GM19043 (cell line): ENCODE data around the gene NEUROD1.

Source experiments
- ATAC-seq: cut with Tn5 transposase; IDR thresholded peaks from one replicate; pipeline ENCODE4 v1.9.1; 2021; ENCODE audit warnings: low read depth; ENCODE audit not compliant: unreplicated experiment

Gene NEUROD1

GRCh38 chr2:181646415-181646987 is 33.8 kb downstream of the NEUROD1 start:
- no peak for ATAC-seq

GRCh38 chr2:181643151-181643550 is 37.2 kb downstream of the NEUROD1 start:
- ATAC-seq: no peak

DNA sequence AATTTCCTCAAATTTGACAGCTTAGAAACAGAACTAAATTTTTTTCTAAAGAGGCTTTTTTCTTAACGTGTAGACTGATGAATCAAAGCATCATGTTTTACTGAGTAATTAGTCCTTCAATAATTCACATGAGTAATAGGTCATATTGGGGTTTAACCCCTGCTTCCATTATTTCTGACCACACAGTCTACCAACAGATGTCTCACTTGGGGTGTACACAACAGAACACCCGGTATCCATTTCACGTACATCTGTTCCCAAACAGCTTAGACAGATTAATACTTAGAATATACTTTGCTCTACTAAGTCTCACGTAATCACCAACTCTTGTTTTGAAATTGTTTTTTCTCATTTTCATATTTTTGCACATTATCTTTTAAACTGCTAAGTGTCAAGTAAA is 38.2 kb downstream of the NEUROD1 start:
- no peak for ATAC-seq

GRCh38 chr2:181639686-181640085 is 40.6 kb downstream of the NEUROD1 start:
- no peak for ATAC-seq

- peak; percentile 50 for ATAC-seq
Observed at GRCh38 chr2:181632733-181633401, 47.5 kb downstream of the NEUROD1 start.

DNA sequence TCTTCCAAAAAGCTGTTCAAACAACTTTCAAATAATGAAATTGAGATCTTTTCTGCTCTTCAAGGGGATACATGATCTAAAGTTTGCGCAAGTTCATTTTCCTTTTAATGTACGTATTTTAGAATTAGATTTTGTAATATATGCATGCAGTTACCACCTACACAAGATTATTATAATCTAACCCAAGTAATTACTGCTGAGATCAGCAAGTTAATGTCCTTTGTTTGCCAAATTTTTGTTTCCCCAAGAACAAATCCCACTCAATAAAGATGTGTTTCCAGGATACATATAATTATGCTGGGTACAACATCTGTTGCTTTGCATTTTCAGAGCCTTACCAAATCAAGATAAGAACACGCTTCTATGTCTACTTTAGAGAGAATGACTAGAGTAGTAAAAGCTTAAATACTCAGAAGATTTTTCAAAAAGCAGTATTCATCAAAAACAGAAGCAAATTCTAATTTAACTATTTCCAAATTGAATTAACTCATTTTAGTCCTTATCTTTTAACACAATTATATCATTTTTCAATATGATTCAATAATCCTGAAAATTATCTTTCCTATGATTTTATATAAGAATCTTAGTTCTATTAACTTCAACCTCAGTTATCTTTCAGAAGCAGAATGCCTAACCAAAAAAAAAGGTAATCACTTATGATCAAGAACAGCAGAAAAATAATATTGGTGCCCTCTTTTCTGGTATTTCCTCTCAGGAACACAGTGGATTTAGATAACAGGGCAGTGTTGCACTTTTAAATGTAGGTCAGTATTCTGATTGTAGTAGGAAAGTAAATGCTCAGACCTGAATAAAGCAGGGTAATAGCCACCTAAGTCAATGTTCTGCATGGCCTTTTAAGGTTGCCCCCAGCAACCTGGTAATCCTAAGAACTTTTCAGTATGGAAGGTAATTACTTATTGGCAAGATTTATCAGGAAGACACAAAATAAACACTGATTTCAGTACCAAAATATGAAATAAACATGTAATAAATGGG is 51.4 kb downstream of the NEUROD1 start:
- ATAC-seq: no peak

DNA sequence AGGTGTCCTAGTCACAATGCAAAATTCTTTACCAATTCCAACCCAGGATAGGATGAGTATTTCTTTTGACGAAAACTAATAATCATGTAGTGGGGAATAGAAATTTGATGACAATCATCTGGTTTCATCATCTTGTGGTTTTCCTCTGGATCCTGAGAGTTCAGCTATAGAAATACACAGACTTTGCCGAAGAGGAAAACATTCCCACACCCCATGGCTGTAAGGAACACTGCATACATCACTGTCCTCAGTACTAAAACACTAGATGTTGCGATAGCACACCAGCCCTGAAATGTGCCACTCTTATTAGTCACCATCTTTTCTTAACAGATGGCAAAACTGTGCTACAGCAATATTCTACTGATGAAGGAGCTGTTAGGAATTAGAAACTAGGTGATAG is 52.8 kb downstream of the NEUROD1 start:
- no peak for ATAC-seq

GRCh38 chr2:181626671-181627070 is 53.6 kb downstream of the NEUROD1 start:
- no peak for ATAC-seq
